ENCODE data around the gene NDUFS8. TPM values are rescaled to one million over a fixed set of nuclear protein-coding genes. Genes with fewer than 3 reads are reported as not detected.

Gene NDUFS8
- total RNA-seq, 1 experiment from 2014 or later = 214 TPM

- H3K36me3 Mint-ChIP-seq (ENCODE audit: insufficient read depth in 1 of 3, low read depth in 3 of 3) = peaks cover 8 to 29% (median 12%) of the 10 kb centered on the region in 3 experiments
- Histone ChIP-seq H4K20me1 (ENCODE audit: control insufficient read depth, insufficient read depth, insufficient read length) (no peaks in the 10 kb centered on the region), H3K23me2 (ENCODE audit: insufficient read length, low read depth, low read length, poor library complexity, severe bottlenecking) (peaks cover 1% of the 10 kb centered on the region)
Observed at GRCh38 chr11:68024508-68024907, 6.0 kb upstream of the NDUFS8 start.

More at GRCh38 chr11:68024508-68024907, 6.0 kb upstream of the NDUFS8 start:
- H3K4me3 Mint-ChIP-seq = no peak overlapping the region
- no peak overlapping the region for H2BK20ac ChIP-seq (ENCODE audit: low read depth, low read length, poor library complexity, severe bottlenecking)
- no peak for TF ChIP-seq CTCF (conservative IDR thresholded peaks at IDR 0.05)
- no peak overlapping the region for H2BK5ac ChIP-seq (ENCODE audit: insufficient read length, low read length)
- H4K5ac ChIP-seq (ENCODE audit: insufficient read length, low read depth, low read length) = no peak overlapping the region
- no peak overlapping the region for H3K56ac ChIP-seq (ENCODE audit: insufficient read length, low read depth, low read length)
- no peaks in the 10 kb centered on the region for H3K27me3 ChIP-seq (ENCODE audit: insufficient read depth, low read length)
- H3K4me2 ChIP-seq (ENCODE audit: insufficient read depth, insufficient read length, low read length) = no peak overlapping the region
- no peak overlapping the region for H4K8ac ChIP-seq (replicated peaks; ENCODE audit: insufficient read length, low read depth, low read length)
- DNase-seq = no peak
- H3T11ph ChIP-seq (ENCODE audit: low read length) = no peak overlapping the region
- H3K27ac ChIP-seq (ENCODE audit: insufficient read length, low read depth, low read length) = no peak overlapping the region
- no peak overlapping the region for H2AK5ac ChIP-seq (ENCODE audit: insufficient read length, low read length)
- H3K18ac ChIP-seq (ENCODE audit: insufficient read length, low read depth, low read length) = no peak overlapping the region
- no peak overlapping the region for H3K23ac ChIP-seq (ENCODE audit: insufficient read length, low read depth, low read length)
- H3K9me3 ChIP-seq (ENCODE audit: control insufficient read depth, low read depth, low read length) = no peaks in the 10 kb centered on the region
- H2BK12ac ChIP-seq (ENCODE audit: insufficient read length, low read depth, low read length) = no peak overlapping the region
- no peak overlapping the region for H3K14ac ChIP-seq (ENCODE audit: insufficient read depth, low read length)
- no peaks in the 10 kb centered on the region for H3K27me3 Mint-ChIP-seq (ENCODE audit: low read depth)
- H2AFZ ChIP-seq (ENCODE audit: low read length) = no peak overlapping the region
- WGBS (ENCODE audit: extremely low coverage, insufficient read length, low lambda C conversion rate) = no CpG with 5 or more reads among the region's 5 CpGs
- H3K4me1 ChIP-seq (ENCODE audit: insufficient read depth, low read length) = no peaks in the 10 kb centered on the region; the same call in 1 of the 2 replicates
- no peak overlapping the region for H3K9ac ChIP-seq (ENCODE audit: extremely low read depth, insufficient read length, low read length)
- no peak overlapping the region for H3K27ac Mint-ChIP-seq
- peaks cover 20 to 27% of the 10 kb centered on the region in 2 experiments for H3K4me1 Mint-ChIP-seq
- no peak overlapping the region for H2BK15ac ChIP-seq (ENCODE audit: low read depth, low read length)
- no peaks in the 10 kb centered on the region for H3K79me1 ChIP-seq (ENCODE audit: insufficient read depth, low read depth, low read length, poor library complexity, severe bottlenecking)
- H2BK120ac ChIP-seq (ENCODE audit: low read depth, low read length, poor library complexity, severe bottlenecking) = no peak overlapping the region
- H3K4ac ChIP-seq (ENCODE audit: low read depth, low read length) = no peak overlapping the region
- no peaks in the 10 kb centered on the region for H3K79me2 ChIP-seq (ENCODE audit: insufficient read depth, low read length)
- H3K9me3 Mint-ChIP-seq = no peaks in the 10 kb centered on the region
- H4K91ac ChIP-seq (ENCODE audit: insufficient read length, low read depth, low read length) = no peak overlapping the region
